ENCODE results near the gene EXOC2. TPM values are rescaled to one million over a fixed set of nuclear protein-coding genes. Genes with fewer than 3 reads are reported as not detected.

Gene EXOC2
- total and polyA plus RNA-seq, 2 donors (not counting 3 experiments of a cell fraction or from before 2014, with no cell fraction given), result 18.2 to 30.8 TPM

DNA sequence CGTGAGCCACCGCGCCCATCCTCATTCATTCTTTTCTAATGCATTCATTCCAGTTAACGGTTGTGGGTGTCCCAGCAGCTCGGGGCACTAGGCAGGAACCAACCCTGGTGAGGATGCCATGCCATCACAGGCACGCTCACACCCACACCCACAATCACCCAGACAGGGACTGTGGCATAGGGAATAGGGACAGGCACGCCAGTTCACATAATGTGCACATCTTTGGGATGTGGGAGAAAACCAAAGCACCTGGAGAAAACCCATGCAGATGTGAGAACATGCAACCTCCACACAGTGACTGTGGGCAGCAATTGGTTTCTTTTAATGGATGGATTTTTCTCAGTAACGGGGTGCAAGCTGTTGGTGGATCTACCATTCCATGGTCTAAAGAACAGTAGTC lies 237.1 kb downstream of the EXOC2 start:
- H3K4me3 ChIP-seq (replicated peaks in 1 of 3; ENCODE audit: insufficient read depth in 1 of 3, low read depth in 1 of 3, low read length in 3 of 3), result no peak overlapping the region
- no peaks in the 10 kb centered on the region for H3K36me3 ChIP-seq (ENCODE audit: control insufficient read depth in 2 of 2, extremely low read depth in 1 of 2, insufficient read depth in 2 of 2, low read length in 2 of 2)
- no peak overlapping the region for H3K9ac ChIP-seq (replicated peaks; ENCODE audit: extremely low read depth, insufficient read depth, low read length)
- no peak overlapping the region for H3K4me2 ChIP-seq (ENCODE audit: insufficient read depth, low read length)
- no TSS peak for BruUV-seq (replicated peaks)
- DNase-seq (ENCODE audit: low read depth, low spot score), result no peak
- H3K9me1 ChIP-seq (replicated peaks; ENCODE audit: control insufficient read depth, extremely low read depth, insufficient read depth, low read length), result no peaks in the 10 kb centered on the region
- no peaks in the 10 kb centered on the region for H3K9me3 ChIP-seq (replicated peaks; ENCODE audit: control insufficient read depth, insufficient read depth, low read length)
- CTCF ChIA-PET, result no interaction called here
- H2AFZ ChIP-seq (ENCODE audit: low read depth, low read length), result no peak overlapping the region
- no peaks in the 10 kb centered on the region for H3K79me2 ChIP-seq (ENCODE audit: control insufficient read depth, insufficient read depth, low read length)
- no peak overlapping the region for H3K27ac ChIP-seq (ENCODE audit: insufficient read depth, low read depth, low read length)
- no peaks in the 10 kb centered on the region for H3K27me3 ChIP-seq (ENCODE audit: control insufficient read depth in 2 of 2, insufficient read depth in 2 of 2, low read length in 2 of 2)
- POLR2A ChIA-PET, result no interaction called here
- dilution Hi-C loops (cut with MboI; ENCODE audit: extremely low pct_ligation_motif_present, low sequenced_read_pairs), result no loop called here
- no peaks in the 10 kb centered on the region for H4K20me1 ChIP-seq (replicated peaks; ENCODE audit: control insufficient read depth, extremely low read depth, insufficient read depth, low read length)
- intact Hi-C loops (cut with micrococcal nuclease), result no loop called here
- no peaks in the 10 kb centered on the region for H3K4me1 ChIP-seq (ENCODE audit: control insufficient read depth, extremely low read depth, insufficient read depth, low read length)
- FAIRE-seq, result no peak
- TF ChIP-seq GATA2 (IDR thresholded peaks at IDR 0.05; ENCODE audit: insufficient read depth, insufficient read length, low read depth, low read length), result no peak
- TF ChIP-seq, protein P1, sequence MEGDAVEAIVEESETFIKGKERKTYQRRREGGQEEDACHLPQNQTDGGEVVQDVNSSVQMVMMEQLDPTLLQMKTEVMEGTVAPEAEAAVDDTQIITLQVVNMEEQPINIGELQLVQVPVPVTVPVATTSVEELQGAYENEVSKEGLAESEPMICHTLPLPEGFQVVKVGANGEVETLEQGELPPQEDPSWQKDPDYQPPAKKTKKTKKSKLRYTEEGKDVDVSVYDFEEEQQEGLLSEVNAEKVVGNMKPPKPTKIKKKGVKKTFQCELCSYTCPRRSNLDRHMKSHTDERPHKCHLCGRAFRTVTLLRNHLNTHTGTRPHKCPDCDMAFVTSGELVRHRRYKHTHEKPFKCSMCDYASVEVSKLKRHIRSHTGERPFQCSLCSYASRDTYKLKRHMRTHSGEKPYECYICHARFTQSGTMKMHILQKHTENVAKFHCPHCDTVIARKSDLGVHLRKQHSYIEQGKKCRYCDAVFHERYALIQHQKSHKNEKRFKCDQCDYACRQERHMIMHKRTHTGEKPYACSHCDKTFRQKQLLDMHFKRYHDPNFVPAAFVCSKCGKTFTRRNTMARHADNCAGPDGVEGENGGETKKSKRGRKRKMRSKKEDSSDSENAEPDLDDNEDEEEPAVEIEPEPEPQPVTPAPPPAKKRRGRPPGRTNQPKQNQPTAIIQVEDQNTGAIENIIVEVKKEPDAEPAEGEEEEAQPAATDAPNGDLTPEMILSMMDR (IDR thresholded peaks at IDR 0.05; ENCODE audit: extremely low read depth in 1 of 2, insufficient read depth in 1 of 2, low read depth in 1 of 2, low read length in 2 of 2), result no peak
- TF ChIP-seq POLR2AphosphoS5 (IDR thresholded peaks at IDR 0.05; ENCODE audit: insufficient read depth, low read depth, low read length), result no peak
- no peak for TF ChIP-seq FOS (IDR thresholded peaks at IDR 0.05; ENCODE audit: borderline replicate concordance, insufficient read depth, low read length)
- no peak for TF ChIP-seq MYC (IDR thresholded peaks at IDR 0.05; ENCODE audit: low read depth, low read length)
- TF ChIP-seq, protein P2, sequence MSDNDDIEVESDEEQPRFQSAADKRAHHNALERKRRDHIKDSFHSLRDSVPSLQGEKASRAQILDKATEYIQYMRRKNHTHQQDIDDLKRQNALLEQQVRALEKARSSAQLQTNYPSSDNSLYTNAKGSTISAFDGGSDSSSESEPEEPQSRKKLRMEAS (IDR thresholded peaks at IDR 0.05; ENCODE audit: insufficient read depth, insufficient read length), result no peak
- no peak for TF ChIP-seq EZH2 (IDR thresholded peaks at IDR 0.05; ENCODE audit: borderline replicate concordance, low read depth, low read length, severe bottlenecking)
- TF ChIP-seq JUN (IDR thresholded peaks at IDR 0.05; ENCODE audit: borderline replicate concordance, insufficient read depth, insufficient read length, low read depth), result no peak
- TF ChIP-seq POLR2A (IDR thresholded peaks at IDR 0.05; ENCODE audit: low read depth, low read length), result no peak
